Osteocyte (in vitro differentiated cells): ENCODE data around the gene SBK3. TPM values are rescaled to one million over a fixed set of nuclear protein-coding genes. Genes with fewer than 3 reads are reported as not detected.

ENCODE experiments used
- DNase-seq: peaks from one replicate; pipeline ENCODE4 v3.0.0; 2021; ENCODE audit warnings: mixed read lengths; ENCODE audit not compliant: unreplicated experiment; ENCODE audit errors: extremely low spot score
- H3K27ac Mint-ChIP-seq: one replicate; pipeline ENCODE4 v1.8.0; 2021; ENCODE audit warnings: mild to moderate bottlenecking, mixed read lengths; ENCODE audit not compliant: unreplicated experiment
- H3K27me3 Mint-ChIP-seq: one replicate; pipeline ENCODE4 v1.8.0; 2021; ENCODE audit warnings: mixed read lengths; ENCODE audit not compliant: unreplicated experiment
- H3K36me3 Mint-ChIP-seq: one replicate; pipeline ENCODE4 v1.8.0; 2021; ENCODE audit warnings: mixed read lengths; ENCODE audit not compliant: unreplicated experiment
- H3K4me1 Mint-ChIP-seq: one replicate; pipeline ENCODE4 v1.8.0; 2021; ENCODE audit warnings: mixed read lengths; ENCODE audit not compliant: unreplicated experiment
- H3K4me3 Mint-ChIP-seq: one replicate; pipeline ENCODE4 v1.8.0; 2021; ENCODE audit warnings: mild to moderate bottlenecking, moderate library complexity, mixed read lengths; ENCODE audit not compliant: unreplicated experiment
- H3K9me3 Mint-ChIP-seq: one replicate; pipeline ENCODE4 v1.8.0; 2021; ENCODE audit warnings: mixed read lengths; ENCODE audit not compliant: unreplicated experiment
- total RNA-seq: library from RNA; stranded (reverse); gene quantifications from 2 replicates; pipeline ENCODE4 v1.2.1, GENCODE V29; 2021
- TF ChIP-seq, protein P1 (sequence below): fragments of 200-600 bp; sonication (generic); IDR thresholded peaks from 2 replicates; pipeline ENCODE4 v1.5.0; 2021; ENCODE audit warnings: antibody characterized with exemption, mild to moderate bottlenecking, moderate library complexity

Gene SBK3
- total RNA-seq, 1 donor from 2014 or later = not detected

DNA sequence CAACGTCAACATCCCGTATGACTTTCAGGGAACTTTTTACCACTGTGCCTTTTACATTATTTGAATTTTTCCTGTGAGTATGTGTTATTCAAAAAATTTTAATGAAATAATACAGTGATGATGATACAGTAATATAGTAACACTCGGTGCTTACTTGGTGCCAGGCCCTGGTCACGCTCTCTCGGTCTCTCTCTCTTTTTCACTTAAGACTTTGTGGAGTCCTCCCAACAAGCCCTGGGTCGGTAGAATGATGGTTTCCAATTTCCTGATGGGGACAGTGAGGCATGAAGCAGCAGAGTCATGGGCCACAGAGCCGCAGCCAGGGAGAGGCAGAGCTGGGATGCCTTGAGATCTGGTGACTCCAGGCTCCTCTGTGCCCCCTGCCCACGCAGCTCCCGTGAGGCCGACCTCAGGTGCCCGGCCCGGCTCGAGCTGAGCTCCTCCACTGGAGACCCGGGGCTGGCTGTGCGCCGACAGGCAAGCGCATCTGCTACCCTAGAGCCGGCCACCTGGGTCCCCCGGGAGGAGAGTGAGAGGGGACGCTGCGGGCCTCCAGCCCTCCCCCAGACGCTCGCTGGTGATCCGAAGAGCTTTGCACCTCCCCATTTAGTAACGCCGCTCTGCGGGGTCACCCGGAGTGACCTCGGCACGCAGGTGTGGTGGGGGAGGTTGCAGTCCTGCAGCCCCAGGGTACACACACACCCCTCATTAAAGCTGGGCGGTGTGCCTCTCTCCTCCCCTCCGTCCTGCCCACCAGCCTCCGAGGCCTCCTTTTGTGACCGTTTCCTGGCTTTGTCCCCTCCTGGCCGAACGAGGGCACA lies 4.4 kb upstream of the SBK3 start:
- Mint-ChIP-seq H3K4me1 (peaks cover 72% of the 10 kb centered on the region), H3K27ac (peak overlapping the region; percentile 91), H3K36me3 (no peaks in the 10 kb centered on the region), H3K27me3 (no peaks in the 10 kb centered on the region), H3K9me3 (no peaks in the 10 kb centered on the region), H3K4me3 (peak overlapping the region; percentile 32)
- TF ChIP-seq, protein P1, sequence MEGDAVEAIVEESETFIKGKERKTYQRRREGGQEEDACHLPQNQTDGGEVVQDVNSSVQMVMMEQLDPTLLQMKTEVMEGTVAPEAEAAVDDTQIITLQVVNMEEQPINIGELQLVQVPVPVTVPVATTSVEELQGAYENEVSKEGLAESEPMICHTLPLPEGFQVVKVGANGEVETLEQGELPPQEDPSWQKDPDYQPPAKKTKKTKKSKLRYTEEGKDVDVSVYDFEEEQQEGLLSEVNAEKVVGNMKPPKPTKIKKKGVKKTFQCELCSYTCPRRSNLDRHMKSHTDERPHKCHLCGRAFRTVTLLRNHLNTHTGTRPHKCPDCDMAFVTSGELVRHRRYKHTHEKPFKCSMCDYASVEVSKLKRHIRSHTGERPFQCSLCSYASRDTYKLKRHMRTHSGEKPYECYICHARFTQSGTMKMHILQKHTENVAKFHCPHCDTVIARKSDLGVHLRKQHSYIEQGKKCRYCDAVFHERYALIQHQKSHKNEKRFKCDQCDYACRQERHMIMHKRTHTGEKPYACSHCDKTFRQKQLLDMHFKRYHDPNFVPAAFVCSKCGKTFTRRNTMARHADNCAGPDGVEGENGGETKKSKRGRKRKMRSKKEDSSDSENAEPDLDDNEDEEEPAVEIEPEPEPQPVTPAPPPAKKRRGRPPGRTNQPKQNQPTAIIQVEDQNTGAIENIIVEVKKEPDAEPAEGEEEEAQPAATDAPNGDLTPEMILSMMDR = no peak
- DNase-seq = no peak

DNA sequence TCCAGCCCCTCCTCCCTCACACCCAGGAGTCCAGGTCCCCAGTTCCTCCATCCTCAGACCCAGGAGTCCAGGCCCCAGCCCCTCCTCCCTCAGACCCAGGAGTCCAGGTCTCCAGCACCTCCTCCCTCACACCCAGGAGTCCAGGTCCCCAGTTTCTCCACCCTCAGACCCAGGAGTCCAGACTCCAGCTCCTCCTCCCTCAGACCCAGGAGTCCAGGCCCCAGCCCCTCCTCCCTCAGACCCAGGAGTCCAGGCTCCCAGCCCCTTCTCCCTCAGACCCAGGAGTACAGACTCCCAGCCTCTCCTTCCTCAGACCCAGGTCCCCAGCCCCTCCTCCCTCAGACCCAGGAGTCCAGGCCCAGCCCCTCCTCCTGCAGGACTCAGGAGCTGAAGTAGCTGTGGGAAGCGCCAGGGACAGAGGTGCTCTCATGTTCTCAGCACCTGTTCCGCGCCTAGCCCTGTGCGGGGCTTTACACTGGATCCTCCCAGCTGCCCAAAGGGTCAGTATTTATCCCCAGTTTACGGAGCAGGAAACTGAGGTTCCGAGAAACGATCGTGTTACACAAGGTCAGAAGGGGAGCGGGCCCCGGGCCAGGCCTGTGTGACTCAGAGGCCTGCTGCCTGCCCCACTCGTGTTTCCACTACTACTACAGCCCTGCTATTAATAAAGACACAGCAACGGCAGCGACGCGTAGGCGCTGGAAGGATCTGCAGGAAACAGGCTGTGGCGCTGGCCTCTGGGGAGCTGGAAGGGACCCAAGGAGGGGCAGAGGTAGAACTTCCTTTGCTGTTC lies 1.7 kb upstream of the SBK3 start:
- no peak overlapping the region for H3K4me3 Mint-ChIP-seq
- no peaks in the 10 kb centered on the region for H3K36me3 Mint-ChIP-seq

DNA sequence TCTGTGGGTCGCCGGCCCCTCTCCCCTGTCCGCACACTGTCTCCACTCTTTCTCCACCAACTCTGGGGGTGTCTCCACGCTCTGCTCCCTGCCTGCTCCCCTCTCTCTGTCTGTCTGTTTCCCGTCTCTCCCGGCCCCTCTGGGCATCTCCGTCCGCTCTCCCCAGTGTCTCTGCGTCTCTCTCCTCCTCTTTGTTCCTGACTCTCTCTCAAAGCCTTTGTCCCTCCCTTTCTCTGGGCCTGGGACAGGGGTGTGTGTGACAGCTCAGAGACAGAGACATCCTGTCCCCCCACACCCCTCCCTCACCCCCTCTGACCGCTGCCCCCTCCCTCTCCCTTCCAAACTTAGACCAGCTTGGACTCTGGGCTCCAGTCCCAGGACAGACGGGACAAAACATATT lies 668 bp upstream of the SBK3 start:
- Mint-ChIP-seq H3K27ac (no peak overlapping the region), H3K36me3 (no peaks in the 10 kb centered on the region), H3K4me1 (peaks cover 48% of the 10 kb centered on the region), H3K4me3 (no peak overlapping the region), H3K27me3 (peaks cover 2% of the 10 kb centered on the region), H3K9me3 (peaks cover 5% of the 10 kb centered on the region)
- DNase-seq = no peak
- TF ChIP-seq, protein P1 = no peak

More for the DNA sequence above, 1.7 kb upstream of the SBK3 start:
- DNase-seq = no peak
- H3K9me3 Mint-ChIP-seq = peaks cover under 1% of the 10 kb centered on the region
- peak overlapping the region; percentile 88 for H3K27ac Mint-ChIP-seq
- peaks cover 2% of the 10 kb centered on the region for H3K27me3 Mint-ChIP-seq
- TF ChIP-seq, protein P1 = no peak
- peaks cover 48% of the 10 kb centered on the region for H3K4me1 Mint-ChIP-seq

DNA sequence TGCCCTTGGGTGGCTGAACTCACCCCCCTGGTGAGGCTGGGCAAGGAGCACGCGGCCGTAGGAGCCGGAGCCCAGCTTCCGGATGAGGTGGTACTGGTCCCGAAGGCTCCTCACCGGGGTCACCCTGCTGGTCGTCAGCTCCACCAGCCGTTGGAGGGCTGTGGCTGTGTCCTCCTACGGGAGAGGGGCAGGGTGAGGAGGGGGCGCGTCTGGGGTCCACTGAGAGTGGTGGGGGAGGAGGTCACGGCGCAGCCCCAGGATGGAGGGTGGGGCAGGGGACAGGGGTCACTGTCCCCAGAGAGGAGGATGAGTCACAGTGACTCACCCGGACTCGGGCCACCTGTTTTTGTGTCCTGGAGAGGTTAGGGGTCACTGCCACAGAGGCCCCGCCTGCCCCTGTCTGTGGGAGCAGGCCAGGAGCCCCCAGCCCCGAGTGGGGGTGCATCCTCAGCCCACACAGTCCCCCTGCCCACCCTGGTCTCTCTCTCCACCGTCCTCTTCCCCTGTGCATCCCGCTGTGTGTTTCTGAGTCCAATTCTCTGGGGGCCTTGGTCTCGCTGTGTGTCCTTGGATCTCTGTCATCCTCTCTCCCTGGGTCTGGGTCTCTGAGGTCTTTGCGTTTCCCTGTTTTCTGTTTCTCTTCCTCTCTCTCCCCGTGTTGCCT lies 435 bp downstream of the SBK3 start:
- Mint-ChIP-seq H3K4me1 (peaks cover 43% of the 10 kb centered on the region), H3K9me3 (peaks cover 5% of the 10 kb centered on the region), H3K27me3 (peaks cover 2% of the 10 kb centered on the region), H3K36me3 (no peaks in the 10 kb centered on the region), H3K4me3 (no peak overlapping the region), H3K27ac (no peak overlapping the region)
- TF ChIP-seq, protein P1 = no peak
- no peak for DNase-seq
